Stimulated activated CD4-positive, alpha-beta T cell treated with anti-CD3 and anti-CD28 coated beads, TNF-alpha, amount 100 ng/mL, for 4 hours (primary cell): ENCODE data around the gene NUP214.
"Not testable (repeated sequence)": the region's sequence is repeated elsewhere in the genome, so short reads cannot be mapped to it uniquely, and the experiment has no call there.

Experiments
- DNase-seq, 3 experiments: peaks; one replicate each; pipeline ENCODE4 v3.0.0-alpha.2; 2020; ENCODE audit warnings: low read depth in 3 of 3

NUP214 gene

DNA sequence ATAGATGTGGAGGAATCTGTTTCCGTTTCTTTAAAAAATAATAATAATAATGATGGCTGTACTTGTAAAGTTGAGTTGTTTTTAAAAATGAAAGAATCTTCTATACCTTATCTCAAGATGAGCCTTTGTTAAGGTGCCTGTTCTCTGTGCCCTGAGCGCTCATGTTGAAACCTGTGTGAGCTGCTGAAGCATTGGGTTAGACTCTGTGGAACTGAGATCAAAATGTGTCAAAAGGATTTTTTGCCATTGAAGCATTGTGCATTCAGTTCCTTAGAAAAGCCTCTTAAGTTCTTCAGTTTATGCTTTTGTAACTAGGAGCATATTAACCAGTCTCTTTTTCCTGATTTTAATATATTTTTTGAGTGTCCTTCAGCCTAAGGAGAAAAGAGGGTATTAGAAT lies 67.7 kb downstream of the NUP214 start:
- no peak for DNase-seq

DNA sequence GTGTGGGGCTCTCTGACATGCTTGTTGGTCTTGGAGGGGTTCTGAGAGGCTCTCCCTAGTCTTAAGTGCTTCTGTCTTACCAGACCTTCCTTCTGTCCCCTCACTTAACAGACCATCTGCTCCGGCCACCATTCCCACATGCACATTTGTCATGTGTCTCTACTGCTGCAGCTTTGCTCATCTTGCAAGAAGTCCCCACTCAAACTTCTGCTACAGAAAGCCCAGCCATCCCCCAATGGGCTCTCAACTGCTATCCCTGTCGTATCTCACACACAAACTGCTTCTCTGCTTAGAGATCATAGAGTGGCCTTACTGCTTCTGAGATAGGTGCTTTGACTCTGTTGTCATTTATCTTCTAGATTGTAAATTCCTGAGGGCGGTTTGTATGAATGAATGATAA lies 69.4 kb downstream of the NUP214 start:
- no peak for DNase-seq

DNA sequence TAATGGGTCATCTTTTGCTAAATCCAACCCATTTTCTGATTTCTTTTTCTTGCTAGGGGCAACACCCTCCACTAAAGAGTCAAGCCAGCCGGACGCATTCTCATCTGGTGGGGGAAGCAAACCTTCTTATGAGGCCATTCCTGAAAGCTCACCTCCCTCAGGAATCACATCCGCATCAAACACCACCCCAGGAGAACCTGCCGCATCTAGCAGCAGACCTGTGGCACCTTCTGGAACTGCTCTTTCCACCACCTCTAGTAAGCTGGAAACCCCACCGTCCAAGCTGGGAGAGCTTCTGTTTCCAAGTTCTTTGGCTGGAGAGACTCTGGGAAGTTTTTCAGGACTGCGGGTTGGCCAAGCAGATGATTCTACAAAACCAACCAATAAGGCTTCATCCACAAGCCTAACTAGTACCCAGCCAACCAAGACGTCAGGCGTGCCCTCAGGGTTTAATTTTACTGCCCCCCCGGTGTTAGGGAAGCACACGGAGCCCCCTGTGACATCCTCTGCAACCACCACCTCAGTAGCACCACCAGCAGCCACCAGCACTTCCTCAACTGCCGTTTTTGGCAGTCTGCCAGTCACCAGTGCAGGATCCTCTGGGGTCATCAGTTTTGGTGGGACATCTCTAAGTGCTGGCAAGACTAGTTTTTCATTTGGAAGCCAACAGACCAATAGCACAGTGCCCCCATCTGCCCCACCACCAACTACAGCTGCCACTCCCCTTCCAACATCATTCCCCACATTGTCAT lies 72.0 kb downstream of the NUP214 start:
- no peak for DNase-seq

DNA sequence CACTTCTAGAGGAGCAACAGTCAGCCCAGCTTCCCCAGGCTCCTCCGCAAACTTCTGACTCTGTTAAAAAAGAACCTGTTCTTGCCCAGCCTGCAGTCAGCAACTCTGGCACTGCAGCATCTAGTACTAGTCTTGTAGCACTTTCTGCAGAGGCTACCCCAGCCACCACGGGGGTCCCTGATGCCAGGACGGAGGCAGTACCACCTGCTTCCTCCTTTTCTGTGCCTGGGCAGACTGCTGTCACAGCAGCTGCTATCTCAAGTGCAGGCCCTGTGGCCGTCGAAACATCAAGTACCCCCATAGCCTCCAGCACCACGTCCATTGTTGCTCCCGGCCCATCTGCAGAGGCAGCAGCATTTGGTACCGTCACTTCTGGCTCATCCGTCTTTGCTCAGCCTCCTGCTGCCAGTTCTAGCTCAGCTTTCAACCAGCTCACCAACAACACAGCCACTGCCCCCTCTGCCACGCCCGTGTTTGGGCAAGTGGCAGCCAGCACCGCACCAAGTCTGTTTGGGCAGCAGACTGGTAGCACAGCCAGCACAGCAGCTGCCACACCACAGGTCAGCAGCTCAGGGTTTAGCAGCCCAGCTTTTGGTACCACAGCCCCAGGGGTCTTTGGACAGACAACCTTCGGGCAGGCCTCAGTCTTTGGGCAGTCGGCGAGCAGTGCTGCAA lies 72.8 kb downstream of the NUP214 start:
- DNase-seq, result no peak

DNA sequence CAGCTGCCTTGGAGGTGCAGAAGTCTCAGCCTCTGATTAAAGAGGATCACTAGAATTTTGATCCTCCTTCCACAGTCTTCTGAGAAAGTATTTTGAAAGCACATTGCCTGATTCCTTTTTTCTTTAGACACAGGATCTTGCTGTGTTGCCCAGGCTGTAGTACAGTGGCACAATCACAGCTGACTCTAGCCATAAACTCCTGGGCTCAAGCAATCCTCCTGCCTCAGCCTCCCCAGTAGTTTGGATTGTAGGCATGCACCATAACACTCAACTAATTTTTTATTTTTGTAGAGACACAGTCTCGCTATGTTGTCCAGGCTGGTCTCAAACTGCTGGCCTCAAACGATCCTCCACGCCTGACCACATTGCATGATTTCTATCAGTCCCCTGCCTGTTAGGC lies 76.5 kb downstream of the NUP214 start:
- DNase-seq, result no peak

DNA sequence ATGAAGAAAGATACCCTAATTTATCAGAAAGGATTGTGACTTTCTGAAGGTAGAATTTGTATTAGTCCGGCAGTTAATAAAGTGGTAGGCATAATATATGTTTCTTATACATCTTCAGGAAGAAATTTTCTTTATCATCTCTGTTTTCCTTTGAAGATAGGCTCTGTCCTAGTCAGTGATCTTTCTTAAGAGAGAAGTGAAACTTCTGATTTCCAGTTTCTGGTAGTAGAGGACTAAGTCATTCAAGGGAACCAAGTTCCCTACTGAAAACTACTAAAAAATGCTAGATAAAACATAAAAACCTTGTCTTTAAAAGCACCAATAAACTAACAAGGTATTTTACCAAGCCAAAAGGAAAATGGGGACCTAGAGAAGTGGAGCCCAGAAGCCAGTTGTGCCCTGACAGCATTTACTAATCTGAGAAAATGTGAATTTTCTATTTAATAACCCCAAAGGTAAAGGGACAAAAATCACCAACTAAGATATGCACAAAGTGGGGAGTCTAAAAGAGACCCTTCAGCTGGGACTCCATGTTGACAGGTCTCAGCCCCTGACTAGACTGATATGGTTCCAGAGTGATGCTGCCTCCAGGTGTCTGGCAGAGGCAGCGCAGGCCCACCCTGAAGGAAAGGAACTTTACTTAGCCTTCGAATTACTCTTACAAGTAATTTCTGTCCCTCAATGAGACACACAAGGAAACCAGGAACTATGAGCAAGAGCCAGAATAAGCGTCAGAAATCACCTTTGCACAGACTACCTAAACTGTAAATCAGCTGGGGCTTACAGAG lies 78.2 kb downstream of the NUP214 start:
- no peak for DNase-seq

DNA sequence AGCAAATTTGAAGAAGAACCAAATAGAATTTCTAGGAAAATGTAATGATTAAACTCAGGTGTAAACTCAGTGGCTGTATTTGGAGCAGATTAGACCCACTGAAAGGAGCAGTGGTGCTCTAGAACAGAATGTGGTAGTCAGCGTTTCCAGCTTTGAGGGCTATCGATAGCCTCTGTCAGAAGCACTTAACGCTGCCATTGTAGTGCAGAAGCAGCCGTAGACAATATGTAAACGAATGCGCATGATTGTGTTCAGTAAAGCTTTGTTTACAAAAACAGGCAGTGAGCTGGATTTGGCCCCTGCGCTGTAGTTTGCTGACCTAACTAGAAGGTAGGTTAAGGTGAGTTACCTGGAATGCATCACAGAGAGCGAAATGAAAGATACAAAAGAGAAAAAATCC lies 78.9 kb downstream of the NUP214 start:
- no peak for DNase-seq

DNA sequence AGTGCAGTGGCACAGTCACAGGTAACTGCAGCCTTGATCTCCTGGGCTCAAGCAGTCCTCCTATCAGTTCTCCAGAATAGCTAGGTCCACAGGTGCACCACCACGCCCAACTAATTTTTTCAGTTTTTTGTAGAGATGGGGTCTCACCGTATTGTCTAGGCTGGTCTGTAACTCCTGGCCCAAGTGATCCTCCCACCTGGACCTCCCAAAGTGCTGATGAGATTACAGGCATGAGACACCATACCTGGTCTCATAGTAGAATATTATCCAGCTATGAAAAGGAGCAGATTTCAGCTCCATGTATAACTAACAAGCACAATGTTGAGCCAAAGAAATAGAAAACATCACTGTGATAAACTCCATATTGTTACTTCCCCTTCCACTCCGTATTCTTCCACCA lies 81.1 kb downstream of the NUP214 start:
- no peak for DNase-seq

DNA sequence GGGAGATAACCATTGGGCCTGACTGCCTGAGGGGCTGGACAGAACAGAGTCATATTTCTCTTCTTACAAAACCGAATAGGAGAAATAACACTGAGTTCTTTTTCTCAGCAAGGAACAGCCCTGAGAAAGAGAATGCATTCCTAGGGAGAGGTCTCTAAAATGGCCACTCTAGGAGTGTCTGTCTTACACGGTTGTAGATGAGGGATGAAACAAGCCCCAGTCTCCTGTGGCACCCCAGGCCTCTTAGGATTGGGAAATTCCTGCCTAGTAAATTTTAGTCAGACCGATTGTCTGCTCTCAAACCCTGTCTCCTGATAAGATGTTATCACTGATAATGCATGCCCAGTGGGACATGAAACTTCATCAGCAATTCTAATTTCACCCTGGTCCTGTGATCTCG lies 86.5 kb downstream of the NUP214 start:
- not testable (repeated sequence) for DNase-seq

DNA sequence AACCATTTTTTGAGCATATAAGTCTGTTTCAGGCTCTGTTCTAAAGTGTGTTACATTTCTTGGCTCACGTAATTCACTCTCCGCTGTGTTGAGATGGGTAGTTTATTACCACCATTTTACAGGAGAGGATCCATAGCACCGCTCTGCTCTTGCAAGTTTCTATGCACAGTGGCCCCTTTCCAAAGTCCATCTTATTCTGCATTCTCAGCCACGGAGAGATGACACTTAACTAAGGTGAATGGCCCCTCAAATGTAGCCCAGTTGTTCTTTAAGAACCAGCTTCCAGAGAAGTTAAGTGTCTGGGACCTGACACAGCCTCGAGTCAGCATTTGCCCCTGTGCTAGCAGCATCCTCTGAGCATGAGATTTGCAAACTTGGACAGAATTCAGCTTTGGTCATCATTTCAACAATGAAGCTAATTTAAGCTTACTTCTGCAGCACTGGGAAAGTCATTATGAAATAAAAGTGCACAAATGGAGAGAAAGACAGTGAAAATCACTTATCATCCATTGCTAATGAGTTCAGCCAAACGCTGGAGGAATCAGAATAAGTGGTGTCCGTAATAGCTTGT lies 89.0 kb downstream of the NUP214 start:
- DNase-seq, result no peak

DNA sequence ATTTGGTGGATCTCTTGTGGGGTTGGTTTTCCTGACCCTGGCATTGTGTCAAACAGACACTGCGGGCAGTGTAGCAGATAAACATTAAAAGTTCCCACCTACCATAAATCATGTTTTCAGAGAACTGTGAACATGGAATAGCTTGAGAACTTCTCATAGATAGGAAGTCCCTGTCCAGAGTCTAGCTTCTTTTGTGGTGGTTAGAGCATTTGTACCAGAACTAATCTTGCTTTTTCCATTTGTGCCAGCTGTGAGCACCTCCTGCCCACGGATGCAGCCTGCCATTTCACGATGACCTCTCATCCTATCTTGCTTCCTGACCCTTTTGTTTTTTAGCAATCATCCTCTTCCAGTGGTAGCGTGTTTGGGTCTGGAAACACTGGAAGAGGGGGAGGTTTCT lies 89.5 kb downstream of the NUP214 start:
- DNase-seq, result no peak

DNA sequence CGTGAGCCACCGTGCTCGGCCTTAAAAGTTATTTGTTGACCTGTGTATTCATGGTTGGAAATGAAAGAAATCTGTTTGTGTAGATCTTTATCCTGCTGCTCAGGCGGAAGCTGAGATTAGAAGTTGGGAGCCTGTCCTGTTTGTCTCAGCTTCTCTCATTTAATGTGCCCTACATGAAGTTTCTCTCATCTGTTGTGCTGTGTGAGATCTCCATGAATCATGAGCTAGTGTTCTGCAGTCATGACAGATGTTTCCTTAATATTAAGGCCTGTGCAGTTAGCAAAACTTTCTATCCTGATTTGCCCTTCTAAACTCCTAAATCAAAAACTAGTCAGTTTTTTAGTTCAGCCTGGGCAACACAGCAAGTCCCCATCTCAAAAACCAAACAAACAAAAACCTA lies 91.4 kb downstream of the NUP214 start:
- DNase-seq, result no peak

DNA sequence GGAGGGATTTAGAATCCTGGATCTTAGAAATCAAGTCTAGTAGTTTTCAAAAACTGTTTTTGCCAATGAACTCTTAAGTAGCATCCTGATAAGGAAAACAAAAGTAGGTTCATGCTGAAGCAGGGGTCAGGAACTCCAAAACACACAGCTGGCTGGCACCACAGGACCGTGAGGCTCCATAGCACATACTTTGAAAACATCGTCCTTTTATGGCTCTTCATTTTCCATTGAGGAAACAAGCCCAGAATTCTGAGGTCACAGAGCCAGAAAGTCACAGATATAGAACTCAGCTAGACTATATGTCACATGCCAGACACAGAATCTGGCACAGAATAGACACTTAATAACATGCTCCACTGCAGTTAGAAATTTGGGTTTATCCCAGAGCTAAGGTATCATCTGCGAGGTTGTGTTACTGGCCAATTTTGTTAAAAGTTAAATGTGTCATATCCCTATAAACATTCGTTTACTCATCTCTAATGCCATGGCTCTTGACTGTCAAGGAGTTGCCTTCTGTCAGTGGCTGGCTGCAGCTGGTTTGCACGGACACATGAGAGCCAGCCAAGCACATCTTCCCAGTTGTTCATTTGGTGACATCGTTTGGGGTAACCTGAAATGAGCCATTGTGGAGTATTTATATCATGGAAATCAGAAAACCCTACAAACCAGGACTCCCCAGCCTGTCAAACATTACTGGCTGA lies 92.1 kb downstream of the NUP214 start:
- DNase-seq, result no peak

DNA sequence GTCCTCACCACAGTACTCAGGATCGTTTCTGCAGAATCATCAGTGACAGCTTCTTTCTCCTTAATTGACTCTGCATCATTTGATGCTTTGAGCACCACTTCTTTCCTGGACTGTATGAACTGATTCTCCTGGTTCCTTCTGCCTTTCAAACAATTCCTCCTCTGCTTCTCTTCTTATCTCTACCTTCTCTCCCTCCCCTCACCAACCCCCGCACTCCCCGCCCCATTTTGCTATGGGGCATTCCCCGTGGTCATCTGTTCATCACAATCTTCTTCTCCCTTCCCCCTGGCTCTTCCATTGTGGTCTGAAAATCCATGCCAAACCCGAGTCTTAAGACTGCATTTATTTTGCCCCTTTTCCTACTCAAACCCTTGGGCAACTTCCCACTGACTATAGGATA lies 93.0 kb downstream of the NUP214 start:
- DNase-seq, result no peak

DNA sequence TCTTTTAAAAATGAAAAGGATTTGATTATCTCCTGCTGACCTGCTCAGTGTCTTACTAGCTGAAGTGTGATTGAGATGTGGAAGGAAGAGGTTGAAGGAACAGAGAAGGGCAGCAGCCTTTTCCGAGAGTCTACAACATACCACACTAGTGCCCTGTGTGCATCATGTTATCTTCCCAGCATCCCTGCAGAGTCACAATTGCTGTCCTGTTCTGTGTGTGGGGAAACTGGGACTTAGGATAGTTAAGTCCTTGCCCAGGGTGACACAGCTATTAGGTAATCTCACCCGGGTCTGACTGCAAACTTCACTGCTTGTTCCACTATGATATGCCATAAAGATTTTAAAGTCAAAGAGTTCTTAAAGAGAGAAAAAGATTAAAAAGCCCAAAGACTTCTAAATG lies 95.1 kb downstream of the NUP214 start:
- DNase-seq, result no peak

DNA sequence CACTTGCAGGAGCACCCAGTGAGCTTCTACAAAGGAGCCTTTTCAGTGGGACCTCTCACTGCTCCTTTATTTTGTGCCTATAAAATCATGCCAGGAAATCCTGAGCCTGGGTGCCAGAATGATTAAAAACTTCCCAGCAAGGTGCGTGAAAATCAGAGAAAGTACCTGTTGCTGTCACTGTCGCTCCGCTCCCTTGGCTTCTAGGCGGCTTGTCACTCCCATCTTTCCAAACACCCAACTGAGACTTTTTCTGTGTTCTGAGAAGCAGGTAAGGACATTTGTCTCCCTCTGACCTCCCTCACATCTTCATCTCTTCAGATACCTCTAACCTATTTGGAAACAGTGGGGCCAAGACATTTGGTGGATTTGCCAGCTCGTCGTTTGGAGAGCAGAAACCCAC lies 97.1 kb downstream of the NUP214 start:
- DNase-seq, result no peak

DNA sequence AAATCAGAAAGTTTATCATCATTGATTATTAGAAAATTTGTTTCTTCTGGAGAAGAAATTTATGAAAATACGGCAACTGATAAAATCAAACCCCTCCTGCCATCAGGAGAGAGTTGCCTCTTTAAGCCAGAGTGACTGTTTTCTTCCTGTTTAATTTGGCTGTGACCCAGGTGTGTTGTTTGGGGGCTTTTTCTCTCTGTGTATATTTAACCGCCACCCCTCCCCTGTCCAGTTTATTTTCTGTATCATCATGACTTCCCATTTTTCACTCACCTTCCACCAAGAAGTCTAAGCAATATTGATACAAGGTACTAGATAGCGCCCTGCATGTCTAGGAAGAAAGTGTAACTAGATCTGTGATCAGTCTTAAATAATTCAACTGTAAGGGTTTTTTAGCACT lies 100.8 kb downstream of the NUP214 start:
- no peak for DNase-seq

DNA sequence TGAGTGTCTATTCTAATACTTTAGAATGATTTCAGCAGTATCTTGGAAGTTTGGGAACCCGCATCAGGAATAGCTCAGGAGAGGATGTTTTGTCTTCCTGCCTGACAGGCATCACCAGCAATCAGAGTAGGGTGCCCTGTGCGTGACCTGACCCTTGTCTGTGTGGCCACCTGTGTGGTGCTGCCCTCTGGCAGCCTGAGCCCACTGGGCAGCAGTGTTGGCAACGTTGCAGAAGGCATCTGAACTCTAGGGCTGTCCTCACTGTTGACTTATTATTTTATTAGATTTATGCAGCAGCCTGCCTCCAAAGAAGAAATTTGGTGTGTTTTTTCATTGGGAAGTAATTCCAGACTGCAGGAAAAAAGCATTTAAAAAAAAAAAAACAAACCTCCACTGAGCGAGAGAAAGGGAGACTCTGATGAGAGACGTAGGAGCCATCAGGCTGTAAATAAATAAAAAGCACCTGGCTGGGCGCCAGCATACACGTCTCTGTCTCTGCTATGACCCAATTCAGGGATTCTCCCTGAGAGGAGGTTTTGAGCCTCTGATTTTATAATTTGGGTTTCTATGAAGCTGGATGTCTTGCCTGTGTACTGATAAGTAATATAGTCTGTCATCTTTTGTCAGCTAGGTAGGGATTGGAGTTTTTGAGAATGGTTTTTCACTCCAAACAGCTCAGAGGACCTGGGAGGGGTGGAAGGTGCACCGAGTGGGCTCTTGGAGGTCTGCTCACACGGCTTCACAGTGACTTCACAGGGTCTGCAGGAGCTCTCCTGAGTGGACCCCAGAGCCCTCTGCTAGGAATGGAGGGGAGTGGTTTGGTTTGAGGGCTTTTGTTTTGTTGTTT lies 101.9 kb downstream of the NUP214 start:
- no peak for DNase-seq

DNA sequence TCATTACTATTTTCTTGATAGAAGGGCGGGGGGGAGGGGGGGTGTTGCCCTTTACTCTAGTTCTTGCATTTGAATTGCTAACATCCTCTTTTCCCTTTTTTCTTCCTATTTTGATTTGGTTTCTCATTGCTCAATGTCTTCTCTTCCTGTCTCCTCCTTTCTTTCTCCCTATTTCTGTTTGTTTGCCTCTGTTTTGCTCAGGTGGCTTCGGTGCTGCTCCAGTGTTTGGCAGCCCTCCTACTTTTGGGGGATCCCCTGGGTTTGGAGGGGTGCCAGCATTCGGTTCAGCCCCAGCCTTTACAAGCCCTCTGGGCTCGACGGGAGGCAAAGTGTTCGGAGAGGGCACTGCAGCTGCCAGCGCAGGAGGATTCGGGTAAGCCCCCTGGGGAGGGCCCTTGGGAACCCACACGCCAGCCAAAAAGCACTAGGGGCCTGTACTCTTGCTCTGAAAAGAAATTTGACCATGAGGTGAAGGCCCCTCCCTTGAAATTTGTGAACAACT lies 102.6 kb downstream of the NUP214 start:
- DNase-seq, result no peak

DNA sequence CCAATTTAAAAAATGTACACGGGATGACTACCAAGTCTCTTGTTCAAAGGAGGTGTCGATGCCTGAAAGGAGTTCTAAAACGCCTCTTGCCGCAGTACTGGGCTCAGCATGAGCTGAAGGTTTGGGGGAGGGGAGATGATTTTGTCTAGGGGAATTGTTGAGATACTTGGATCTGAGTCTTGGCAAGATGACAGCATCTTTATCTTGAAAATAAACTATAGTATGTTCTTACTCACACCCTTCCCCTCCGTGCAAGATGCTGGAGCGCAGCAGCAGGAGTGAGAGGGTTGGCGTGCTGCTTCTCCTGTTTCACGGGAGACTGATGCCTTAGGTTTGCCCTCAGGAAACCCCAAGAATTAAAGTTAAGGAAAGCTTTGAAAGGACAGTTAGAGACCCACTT lies 103.6 kb downstream of the NUP214 start:
- DNase-seq, result no peak

DNA sequence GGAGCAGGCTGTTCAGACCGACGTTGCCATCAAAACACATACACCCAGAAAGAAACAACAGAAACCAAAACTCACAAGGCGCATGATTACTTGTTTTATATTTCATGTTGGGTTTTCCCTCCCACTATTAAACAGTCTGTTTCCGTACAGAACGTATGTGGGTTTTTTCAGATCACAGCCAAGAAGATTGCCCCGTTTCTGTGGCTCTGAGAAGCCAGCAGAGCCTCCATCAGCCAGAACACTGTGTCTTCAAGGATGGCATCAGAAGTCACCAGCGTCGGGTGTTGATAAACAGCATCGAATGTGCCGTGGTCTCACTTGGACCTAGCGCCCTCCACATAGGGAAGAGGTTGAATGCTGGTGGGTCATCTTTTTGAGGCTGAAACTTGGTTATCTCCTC lies 108.2 kb downstream of the NUP214 start:
- DNase-seq, result no peak
